ENCODE data around the gene MYD88. TPM values are rescaled to one million over a fixed set of nuclear protein-coding genes. Genes with fewer than 3 reads are reported as not detected.
A peak's percentile ranks its signal among the peaks of the same experiment; 100 is the strongest.

Gene MYD88
- total RNA-seq, 2 experiments from 2014 or later, result 29.3 to 31.8 TPM

DNA sequence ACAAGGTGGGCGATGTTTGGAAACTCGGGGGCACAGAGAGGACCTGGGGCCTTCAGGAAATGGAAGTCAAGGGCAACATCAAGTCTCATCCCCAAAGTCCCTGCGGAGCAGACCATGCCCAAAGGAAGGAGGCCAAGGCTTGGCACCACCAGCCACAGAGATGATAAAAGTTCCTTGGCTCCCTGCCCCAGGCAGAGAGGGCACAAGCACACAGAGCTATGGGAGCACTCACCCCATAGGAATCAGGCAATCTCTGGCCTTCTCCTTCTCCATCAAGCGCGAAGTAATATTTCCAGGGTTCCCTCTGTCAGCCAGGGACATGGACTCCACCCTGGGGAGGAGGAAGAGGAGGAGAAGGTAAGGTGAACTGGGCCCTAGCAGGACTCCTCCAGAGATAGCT, 9.4 kb upstream of the MYD88 start:
- H3K4me1 Mint-ChIP-seq (ENCODE audit: low read depth), result peaks cover 11% of the 10 kb centered on the region
- H3K4me3 Mint-ChIP-seq, result no peak overlapping the region
- ChIA-PET CTCF (interaction anchor here (1.2 kb wide), 1 partner anchor 368 kb away, joined by 3 read pairs; the partner anchor contains the start of gene EXOG), POLR2A (interaction anchor here (0.9 to 1.4 kb wide), 3 partner anchors 8 to 82 kb away, joined by 3 to 4 read pairs (median 3); no protein-coding TSS in a partner anchor)
- intact Hi-C loops (cut with micrococcal nuclease), result no loop called here
- H3K27ac Mint-ChIP-seq, result no peak overlapping the region
- TF ChIP-seq, protein P1, sequence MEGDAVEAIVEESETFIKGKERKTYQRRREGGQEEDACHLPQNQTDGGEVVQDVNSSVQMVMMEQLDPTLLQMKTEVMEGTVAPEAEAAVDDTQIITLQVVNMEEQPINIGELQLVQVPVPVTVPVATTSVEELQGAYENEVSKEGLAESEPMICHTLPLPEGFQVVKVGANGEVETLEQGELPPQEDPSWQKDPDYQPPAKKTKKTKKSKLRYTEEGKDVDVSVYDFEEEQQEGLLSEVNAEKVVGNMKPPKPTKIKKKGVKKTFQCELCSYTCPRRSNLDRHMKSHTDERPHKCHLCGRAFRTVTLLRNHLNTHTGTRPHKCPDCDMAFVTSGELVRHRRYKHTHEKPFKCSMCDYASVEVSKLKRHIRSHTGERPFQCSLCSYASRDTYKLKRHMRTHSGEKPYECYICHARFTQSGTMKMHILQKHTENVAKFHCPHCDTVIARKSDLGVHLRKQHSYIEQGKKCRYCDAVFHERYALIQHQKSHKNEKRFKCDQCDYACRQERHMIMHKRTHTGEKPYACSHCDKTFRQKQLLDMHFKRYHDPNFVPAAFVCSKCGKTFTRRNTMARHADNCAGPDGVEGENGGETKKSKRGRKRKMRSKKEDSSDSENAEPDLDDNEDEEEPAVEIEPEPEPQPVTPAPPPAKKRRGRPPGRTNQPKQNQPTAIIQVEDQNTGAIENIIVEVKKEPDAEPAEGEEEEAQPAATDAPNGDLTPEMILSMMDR (IDR thresholded peaks at IDR 0.05), result no peak
- peaks cover 51% of the 10 kb centered on the region for H3K36me3 Mint-ChIP-seq (ENCODE audit: low read depth)
- DNase-seq (no peak), ATAC-seq (no peak)
- no peaks in the 10 kb centered on the region for H3K9me3 Mint-ChIP-seq
- no peaks in the 10 kb centered on the region for H3K27me3 Mint-ChIP-seq

DNA sequence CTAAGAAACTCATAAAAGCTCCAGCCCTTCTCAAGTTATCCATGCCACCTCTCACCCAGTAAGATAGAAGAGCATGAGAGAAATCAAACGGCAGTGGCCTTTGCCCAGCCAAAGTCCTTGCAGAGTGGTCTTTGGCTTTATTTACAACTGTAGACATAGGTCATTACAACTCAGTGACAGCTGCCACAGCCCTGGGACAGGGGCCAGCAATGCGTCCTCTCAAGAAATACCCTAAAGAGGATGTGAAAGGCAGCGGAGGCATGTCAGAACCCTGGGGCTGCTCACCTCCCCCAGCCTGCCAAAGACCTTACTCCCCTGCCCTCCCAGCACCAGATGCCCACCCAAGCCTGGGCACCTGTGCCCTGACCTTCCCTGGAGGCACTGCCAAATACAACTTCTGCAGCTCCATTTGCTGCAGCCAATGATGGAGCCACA, 7.8 kb upstream of the MYD88 start:
- ATAC-seq (no peak), DNase-seq (no peak)
- Mint-ChIP-seq H3K27ac (no peak overlapping the region), H3K9me3 (no peaks in the 10 kb centered on the region), H3K27me3 (no peaks in the 10 kb centered on the region), H3K4me3 (no peak overlapping the region), H3K4me1 (ENCODE audit: low read depth) (peaks cover 27% of the 10 kb centered on the region), H3K36me3 (ENCODE audit: low read depth) (peaks cover 49% of the 10 kb centered on the region)
- TF ChIP-seq, protein P1 (IDR thresholded peaks at IDR 0.05), result no peak
- CTCF ChIA-PET, result interaction anchor here (1.0 to 2.1 kb wide), 5 partner anchors 68 to 360 kb away, joined by 3 to 5 read pairs (median 3); partner anchors contain the start of gene XYLB
- POLR2A ChIA-PET, result interaction anchor here (1.0 kb wide), 1 partner anchor 14 kb away, joined by 3 read pairs; no protein-coding TSS in a partner anchor
- intact Hi-C loops (cut with micrococcal nuclease), result loop anchor here (10.0 kb wide), 1 partner anchor 214 kb away; the partner anchor contains the start of gene XYLB

DNA sequence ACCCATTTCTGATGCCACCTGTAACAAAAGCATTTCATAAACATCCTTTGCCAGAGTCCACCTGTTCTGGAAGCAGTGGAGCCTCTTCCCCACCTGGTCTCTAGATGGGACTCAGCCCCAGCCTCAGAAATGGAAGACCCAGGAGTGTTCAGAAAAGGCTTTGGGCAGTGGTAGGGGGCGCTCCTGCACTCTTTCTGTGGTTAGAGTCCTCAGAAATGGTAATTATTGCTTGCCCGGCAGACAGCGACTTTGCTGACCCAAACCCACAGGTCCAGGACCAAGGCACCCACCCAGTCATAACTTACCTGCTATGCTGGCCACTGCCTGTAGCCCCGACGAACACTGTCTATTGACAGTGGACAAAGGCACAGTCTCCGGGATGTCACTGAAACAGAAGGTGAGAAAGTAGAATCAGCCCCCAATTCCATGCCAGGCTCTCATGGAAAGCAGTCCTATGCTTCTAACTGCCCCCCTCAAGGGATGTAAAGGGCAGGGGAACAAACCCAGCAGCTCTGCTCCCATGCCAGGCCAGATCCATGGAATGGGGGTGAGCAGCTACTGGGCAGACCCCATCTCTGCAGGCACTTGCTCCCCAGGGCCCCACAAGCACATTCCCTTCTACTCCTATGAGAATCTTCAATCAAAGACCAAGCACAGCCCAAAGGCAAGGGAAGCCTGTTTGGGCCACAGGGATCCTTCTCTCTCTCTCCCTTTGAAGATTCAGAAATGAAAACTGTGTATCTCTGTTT, 6.7 kb upstream of the MYD88 start:
- peaks cover 52% of the 10 kb centered on the region for H3K36me3 Mint-ChIP-seq (ENCODE audit: low read depth)
- peaks cover 29% of the 10 kb centered on the region for H3K4me1 Mint-ChIP-seq (ENCODE audit: low read depth)
- H3K9me3 Mint-ChIP-seq, result no peaks in the 10 kb centered on the region
- TF ChIP-seq, protein P1 (IDR thresholded peaks at IDR 0.05), result no peak
- ChIA-PET CTCF (interaction anchor here (0.7 to 2.1 kb wide), 7 partner anchors 11 to 215 kb away, joined by 3 to 5 read pairs (median 3); partner anchors contain the start of gene XYLB), POLR2A (interaction anchor here (1.3 kb wide), 1 partner anchor 12 kb away, joined by 6 read pairs; no protein-coding TSS in a partner anchor)
- no peaks in the 10 kb centered on the region for H3K27me3 Mint-ChIP-seq
- ATAC-seq (no peak), DNase-seq (peak; percentile 47)
- H3K4me3 Mint-ChIP-seq, result no peak overlapping the region
- intact Hi-C loops (cut with micrococcal nuclease), result loop anchor here (10.0 kb wide), 1 partner anchor 213 kb away; the partner anchor contains the start of gene XYLB
- peak overlapping the region; percentile 30 for H3K27ac Mint-ChIP-seq

DNA sequence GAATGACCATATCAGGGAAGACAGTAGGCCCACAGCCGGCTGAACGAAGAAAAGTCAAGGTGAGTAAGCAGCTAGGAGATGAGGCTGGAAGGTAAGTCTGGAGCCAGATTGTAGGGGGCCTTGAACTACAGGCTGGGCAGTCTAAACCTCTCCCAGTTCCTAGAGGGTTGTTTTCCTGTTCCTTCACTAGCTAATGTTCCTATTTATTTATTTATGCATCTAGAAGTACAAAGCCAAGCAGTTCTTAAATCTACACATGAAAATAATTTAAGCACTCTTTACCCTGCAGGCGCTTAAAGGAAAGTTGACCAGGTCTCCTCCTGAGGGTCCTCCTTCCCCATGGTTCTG, 5.3 kb upstream of the MYD88 start:
- peaks cover 37% of the 10 kb centered on the region for H3K4me1 Mint-ChIP-seq (ENCODE audit: low read depth)
- peak overlapping the region; percentile 43 for H3K27ac Mint-ChIP-seq
- TF ChIP-seq, protein P1 (IDR thresholded peaks at IDR 0.05), result no peak

More for the DNA sequence above, 5.3 kb upstream of the MYD88 start:
- DNase-seq (no peak), ATAC-seq (no peak)
- H3K4me3 Mint-ChIP-seq, result no peak overlapping the region
- peaks cover 50% of the 10 kb centered on the region for H3K36me3 Mint-ChIP-seq (ENCODE audit: low read depth)
- no peaks in the 10 kb centered on the region for H3K27me3 Mint-ChIP-seq
- H3K9me3 Mint-ChIP-seq, result no peaks in the 10 kb centered on the region
- intact Hi-C loops (cut with micrococcal nuclease), result loop anchor here (10.0 kb wide), 1 partner anchor 212 kb away; the partner anchor contains the start of gene XYLB
- POLR2A ChIA-PET, result interaction anchor here (0.8 to 1.6 kb wide), 2 partner anchors 15 to 16 kb away, joined by 4 to 5 read pairs; no protein-coding TSS in a partner anchor
- CTCF ChIA-PET, result interaction anchor here (1.2 to 1.7 kb wide), 2 partner anchors 32 to 158 kb away, joined by 3 to 5 read pairs; partner anchors contain the start of gene OXSR1
